Neural cell (in vitro differentiated cells): Measurements from ENCODE around the gene UCK1. TPM values are rescaled to one million over a fixed set of nuclear protein-coding genes. Genes with fewer than 3 reads are reported as not detected.

Experiments
- H2AFZ ChIP-seq: fragments of 200-600, 300-800 bp; sonication (generic), shearing (Covaris generic); 2 replicates; pipeline ENCODE4 v1.6.0; 2014; ENCODE audit warnings: low read depth, mild to moderate bottlenecking, antibody characterized with exemption, low read length, moderate library complexity
- H3F3A ChIP-seq: fragments of 200-600 bp; shearing (Covaris generic); 2 replicates; pipeline ENCODE4 v1.6.1; 2016; ENCODE audit warnings: mild to moderate bottlenecking, moderate library complexity, mixed read lengths, antibody characterized with exemption, low read length; ENCODE audit not compliant: insufficient read depth, poor library complexity, severe bottlenecking
- H3K27ac ChIP-seq: fragments of 200-600, 300-800 bp; sonication (generic), shearing (Covaris generic); 2 replicates; pipeline ENCODE4 v1.5.1; 2014; ENCODE audit warnings: mild to moderate bottlenecking, low read length, moderate library complexity
- H3K27me3 ChIP-seq: fragments of 300-800, 200-600 bp; sonication (generic), shearing (Covaris generic); 2 replicates; pipeline ENCODE4 v1.6.0; 2014; ENCODE audit warnings: mild to moderate bottlenecking, low read depth, low read length, moderate library complexity; ENCODE audit not compliant: insufficient read depth
- H3K36me3 ChIP-seq: fragments of 300-800, 200-600 bp; sonication (generic), shearing (Covaris generic); 2 replicates; pipeline ENCODE4 v1.5.1; 2014; ENCODE audit warnings: mild to moderate bottlenecking, antibody characterized with exemption, low read length, moderate library complexity; ENCODE audit not compliant: insufficient read depth
- H3K4me2 ChIP-seq: fragments of 300-800, 200-600 bp; sonication (generic), shearing (Covaris generic); 2 replicates; pipeline ENCODE4 v1.6.0; 2014; ENCODE audit warnings: mild to moderate bottlenecking, low read length
- H3K4me3 ChIP-seq: fragments of 300-800, 200-600 bp; sonication (generic), shearing (Covaris generic); 2 replicates; pipeline ENCODE4 v1.5.1; 2014; ENCODE audit warnings: mild to moderate bottlenecking, low read length, moderate library complexity
- H3K79me2 ChIP-seq: fragments of 200-600 bp; shearing (Covaris generic); replicated peaks from 2 replicates; pipeline ENCODE4 v1.6.0; 2014; ENCODE audit warnings: mild to moderate bottlenecking, low read length, moderate library complexity; ENCODE audit not compliant: insufficient read depth
- H3K9ac ChIP-seq: fragments of 300-800, 200-600 bp; sonication (generic), shearing (Covaris generic); 2 replicates; pipeline ENCODE4 v1.6.1; 2016; ENCODE audit warnings: mild to moderate bottlenecking, low read length, mixed read lengths
- H3K9me2 ChIP-seq: fragments of 200-600 bp; shearing (Covaris generic); 2 replicates; pipeline ENCODE4 v1.6.1; 2016; ENCODE audit warnings: mild to moderate bottlenecking, low read length, mixed read lengths; ENCODE audit not compliant: insufficient read depth
- H3K9me3 ChIP-seq: fragments of 200-600, 300-800 bp; sonication (generic), shearing (Covaris generic); 2 replicates; pipeline ENCODE4 v1.6.1; 2016; ENCODE audit warnings: mild to moderate bottlenecking, mixed run types, low read length, moderate library complexity, mixed read lengths
- H4K20me1 ChIP-seq: fragments of 200-600 bp; shearing (Covaris generic); 2 replicates; pipeline ENCODE4 v1.6.1; 2016; ENCODE audit warnings: mild to moderate bottlenecking, mixed run types; ENCODE audit not compliant: insufficient read depth
- EP300 ChIP-seq: fragments of 450-650 bp; conservative IDR thresholded peaks from 2 replicates; pipeline ENCODE4 v1.6.1; 2014; ENCODE audit warnings: antibody characterized with exemption, mild to moderate bottlenecking, moderate library complexity; ENCODE audit not compliant: poor library complexity, severe bottlenecking
- EZH2 ChIP-seq: fragments of 200-600, 300-800 bp; shearing (Covaris generic), sonication (generic); IDR thresholded peaks from 2 replicates; pipeline ENCODE4 v1.6.1; 2014; ENCODE audit warnings: antibody characterized with exemption, low read length, borderline replicate concordance, mild to moderate bottlenecking; ENCODE audit not compliant: insufficient read depth, poor library complexity, severe bottlenecking
- MXI1 ChIP-seq: fragments of 450-650 bp; conservative IDR thresholded peaks from 2 replicates; pipeline ENCODE4 v1.6.1; 2014; ENCODE audit warnings: antibody characterized with exemption, mild to moderate bottlenecking; ENCODE audit not compliant: poor library complexity, severe bottlenecking
- POLR2AphosphoS5 ChIP-seq: IDR thresholded peaks from 2 replicates; pipeline ENCODE4 v1.6.1; 2012
- RAD21 ChIP-seq: fragments of 450-650 bp; conservative IDR thresholded peaks from 2 replicates; pipeline ENCODE4 v1.6.1; 2014; ENCODE audit warnings: antibody characterized with exemption, mild to moderate bottlenecking, moderate library complexity
- SMC3 ChIP-seq: fragments of 450-650 bp; conservative IDR thresholded peaks from 2 replicates; pipeline ENCODE4 v1.6.1; 2014; ENCODE audit warnings: antibody characterized with exemption, mild to moderate bottlenecking, moderate library complexity; ENCODE audit not compliant: poor library complexity
- TAF1 ChIP-seq: IDR thresholded peaks from 2 replicates; pipeline ENCODE4 v1.6.1; 2012; ENCODE audit warnings: low read depth
- polyA plus RNA-seq: library from polyadenylated mRNA; depleted of rRNA; stranded (reverse); fragments of >200 nt; gene quantifications from 2 replicates; pipeline ENCODE4 v1.2.3, GENCODE V29; 2014
- TF ChIP-seq, protein P1 (sequence below): IDR thresholded peaks from 2 replicates; pipeline ENCODE4 v1.6.1; 2012; ENCODE audit warnings: borderline replicate concordance
- TF ChIP-seq, protein P2 (sequence below): fragments of 450-650 bp; IDR thresholded peaks from 2 replicates; pipeline ENCODE4 v1.5.1; 2014; ENCODE audit warnings: antibody characterized with exemption, mild to moderate bottlenecking, moderate library complexity; ENCODE audit not compliant: poor library complexity, severe bottlenecking

Gene UCK1
- polyA plus RNA-seq, 1 donor from 2014 or later = 45.9 TPM

DNA sequence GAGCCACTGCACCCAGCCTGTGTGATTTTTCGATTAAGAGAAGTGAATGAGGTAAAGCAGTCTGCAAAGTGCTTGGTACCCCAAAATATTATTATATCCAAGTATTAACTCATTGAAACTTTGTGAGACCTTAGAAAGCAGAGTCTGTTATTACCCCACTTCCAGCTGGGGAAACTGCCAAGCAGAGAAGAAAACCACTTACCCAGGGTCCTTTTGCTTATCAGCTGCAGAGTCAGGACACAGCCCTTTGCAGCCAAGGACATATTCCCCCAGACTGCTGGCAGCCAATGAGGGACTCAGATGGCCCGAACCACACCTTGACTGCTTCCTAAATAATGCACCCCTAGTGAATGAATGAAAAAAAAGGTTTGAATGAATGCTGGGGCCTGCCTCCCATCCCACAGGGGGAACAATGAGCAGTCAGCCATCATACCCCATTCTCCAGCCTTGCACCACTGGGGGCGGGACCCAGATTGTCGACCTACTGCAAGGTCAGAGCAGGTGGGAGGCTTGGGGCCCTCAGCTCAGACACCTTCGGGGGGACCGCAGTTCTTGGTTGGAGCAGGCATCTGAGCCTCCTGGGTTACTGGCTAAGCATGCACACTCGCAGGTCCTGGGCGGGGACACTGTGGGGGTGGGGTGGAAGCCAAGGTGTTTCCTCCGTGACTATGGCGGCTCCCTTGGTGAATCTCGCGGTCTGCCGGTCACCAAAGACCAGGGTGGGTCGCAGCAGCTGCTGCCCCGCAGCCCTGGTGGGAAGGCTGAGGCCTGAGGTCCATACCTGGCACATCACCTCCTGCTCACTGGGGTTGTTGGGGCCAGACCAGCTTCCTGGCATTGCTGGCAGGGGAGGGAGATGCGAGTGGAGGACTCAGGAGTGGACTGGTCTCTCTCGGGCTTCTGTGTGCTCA, 43.9 kb upstream of the UCK1 start:
- H3K9me2 ChIP-seq = no peaks in the 10 kb centered on the region

DNA sequence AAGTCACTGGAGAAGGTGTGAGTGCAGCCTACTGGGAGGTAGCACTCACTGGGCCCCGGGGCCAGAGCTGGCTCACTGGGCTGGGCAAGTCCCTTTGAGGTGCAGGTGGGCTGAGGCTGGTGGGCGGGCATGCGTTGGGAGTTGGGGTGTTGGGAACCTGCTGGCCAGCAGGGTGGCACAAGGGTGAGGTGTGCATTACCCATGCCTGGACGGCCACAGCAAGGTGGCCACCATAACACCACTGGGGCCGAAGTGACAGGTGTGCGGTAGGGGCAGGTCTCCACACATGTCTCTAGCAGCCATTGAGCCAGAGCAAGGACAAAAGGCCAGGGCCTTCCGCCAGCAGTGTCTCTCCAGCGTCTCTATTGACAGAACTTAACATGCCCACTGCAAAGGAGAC, 36.8 kb upstream of the UCK1 start:
- no peaks in the 10 kb centered on the region for H4K20me1 ChIP-seq
- H3K27ac ChIP-seq = no peak overlapping the region
- H3K4me2 ChIP-seq = no peak overlapping the region
- no peaks in the 10 kb centered on the region for H3K9me2 ChIP-seq
- H3K9ac ChIP-seq = no peak overlapping the region
- TF ChIP-seq TAF1 (no peak), RAD21 (no peak), EP300 (no peak), EZH2 (no peak), POLR2AphosphoS5 (no peak), MXI1 (no peak), SMC3 (no peak)
- TF ChIP-seq, protein P1, sequence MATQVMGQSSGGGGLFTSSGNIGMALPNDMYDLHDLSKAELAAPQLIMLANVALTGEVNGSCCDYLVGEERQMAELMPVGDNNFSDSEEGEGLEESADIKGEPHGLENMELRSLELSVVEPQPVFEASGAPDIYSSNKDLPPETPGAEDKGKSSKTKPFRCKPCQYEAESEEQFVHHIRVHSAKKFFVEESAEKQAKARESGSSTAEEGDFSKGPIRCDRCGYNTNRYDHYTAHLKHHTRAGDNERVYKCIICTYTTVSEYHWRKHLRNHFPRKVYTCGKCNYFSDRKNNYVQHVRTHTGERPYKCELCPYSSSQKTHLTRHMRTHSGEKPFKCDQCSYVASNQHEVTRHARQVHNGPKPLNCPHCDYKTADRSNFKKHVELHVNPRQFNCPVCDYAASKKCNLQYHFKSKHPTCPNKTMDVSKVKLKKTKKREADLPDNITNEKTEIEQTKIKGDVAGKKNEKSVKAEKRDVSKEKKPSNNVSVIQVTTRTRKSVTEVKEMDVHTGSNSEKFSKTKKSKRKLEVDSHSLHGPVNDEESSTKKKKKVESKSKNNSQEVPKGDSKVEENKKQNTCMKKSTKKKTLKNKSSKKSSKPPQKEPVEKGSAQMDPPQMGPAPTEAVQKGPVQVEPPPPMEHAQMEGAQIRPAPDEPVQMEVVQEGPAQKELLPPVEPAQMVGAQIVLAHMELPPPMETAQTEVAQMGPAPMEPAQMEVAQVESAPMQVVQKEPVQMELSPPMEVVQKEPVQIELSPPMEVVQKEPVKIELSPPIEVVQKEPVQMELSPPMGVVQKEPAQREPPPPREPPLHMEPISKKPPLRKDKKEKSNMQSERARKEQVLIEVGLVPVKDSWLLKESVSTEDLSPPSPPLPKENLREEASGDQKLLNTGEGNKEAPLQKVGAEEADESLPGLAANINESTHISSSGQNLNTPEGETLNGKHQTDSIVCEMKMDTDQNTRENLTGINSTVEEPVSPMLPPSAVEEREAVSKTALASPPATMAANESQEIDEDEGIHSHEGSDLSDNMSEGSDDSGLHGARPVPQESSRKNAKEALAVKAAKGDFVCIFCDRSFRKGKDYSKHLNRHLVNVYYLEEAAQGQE = no peak
- TF ChIP-seq, protein P2, sequence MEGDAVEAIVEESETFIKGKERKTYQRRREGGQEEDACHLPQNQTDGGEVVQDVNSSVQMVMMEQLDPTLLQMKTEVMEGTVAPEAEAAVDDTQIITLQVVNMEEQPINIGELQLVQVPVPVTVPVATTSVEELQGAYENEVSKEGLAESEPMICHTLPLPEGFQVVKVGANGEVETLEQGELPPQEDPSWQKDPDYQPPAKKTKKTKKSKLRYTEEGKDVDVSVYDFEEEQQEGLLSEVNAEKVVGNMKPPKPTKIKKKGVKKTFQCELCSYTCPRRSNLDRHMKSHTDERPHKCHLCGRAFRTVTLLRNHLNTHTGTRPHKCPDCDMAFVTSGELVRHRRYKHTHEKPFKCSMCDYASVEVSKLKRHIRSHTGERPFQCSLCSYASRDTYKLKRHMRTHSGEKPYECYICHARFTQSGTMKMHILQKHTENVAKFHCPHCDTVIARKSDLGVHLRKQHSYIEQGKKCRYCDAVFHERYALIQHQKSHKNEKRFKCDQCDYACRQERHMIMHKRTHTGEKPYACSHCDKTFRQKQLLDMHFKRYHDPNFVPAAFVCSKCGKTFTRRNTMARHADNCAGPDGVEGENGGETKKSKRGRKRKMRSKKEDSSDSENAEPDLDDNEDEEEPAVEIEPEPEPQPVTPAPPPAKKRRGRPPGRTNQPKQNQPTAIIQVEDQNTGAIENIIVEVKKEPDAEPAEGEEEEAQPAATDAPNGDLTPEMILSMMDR = no peak
- H3K9me3 ChIP-seq = no peaks in the 10 kb centered on the region
- no peaks in the 10 kb centered on the region for H3F3A ChIP-seq
- no peaks in the 10 kb centered on the region for H3K79me2 ChIP-seq
- no peak overlapping the region for H3K4me3 ChIP-seq
- H3K36me3 ChIP-seq = no peaks in the 10 kb centered on the region
- no peaks in the 10 kb centered on the region for H3K27me3 ChIP-seq
- no peak overlapping the region for H2AFZ ChIP-seq

More for the DNA sequence above, 43.9 kb upstream of the UCK1 start:
- H4K20me1 ChIP-seq = no peaks in the 10 kb centered on the region
- TF ChIP-seq EZH2 = no peak
- no peak for TF ChIP-seq MXI1
- no peak for TF ChIP-seq SMC3
- TF ChIP-seq POLR2AphosphoS5 = no peak
- TF ChIP-seq, protein P1 = no peak
- TF ChIP-seq, protein P2 = no peak
- no peak for TF ChIP-seq EP300
- no peak for TF ChIP-seq TAF1
- no peak for TF ChIP-seq RAD21
- no peak overlapping the region for H3K4me2 ChIP-seq
- no peak overlapping the region for H3K9ac ChIP-seq
- H3K79me2 ChIP-seq = no peaks in the 10 kb centered on the region
- no peaks in the 10 kb centered on the region for H3F3A ChIP-seq
- H2AFZ ChIP-seq = no peak overlapping the region
- H3K27me3 ChIP-seq = no peaks in the 10 kb centered on the region
- H3K4me3 ChIP-seq = no peak overlapping the region
- no peaks in the 10 kb centered on the region for H3K9me3 ChIP-seq
- H3K36me3 ChIP-seq = no peaks in the 10 kb centered on the region
- no peak overlapping the region for H3K27ac ChIP-seq
